ENCODE data around the gene C16orf86. TPM values are rescaled to one million over a fixed set of nuclear protein-coding genes. Genes with fewer than 3 reads are reported as not detected.

The C16orf86 gene, protein sequence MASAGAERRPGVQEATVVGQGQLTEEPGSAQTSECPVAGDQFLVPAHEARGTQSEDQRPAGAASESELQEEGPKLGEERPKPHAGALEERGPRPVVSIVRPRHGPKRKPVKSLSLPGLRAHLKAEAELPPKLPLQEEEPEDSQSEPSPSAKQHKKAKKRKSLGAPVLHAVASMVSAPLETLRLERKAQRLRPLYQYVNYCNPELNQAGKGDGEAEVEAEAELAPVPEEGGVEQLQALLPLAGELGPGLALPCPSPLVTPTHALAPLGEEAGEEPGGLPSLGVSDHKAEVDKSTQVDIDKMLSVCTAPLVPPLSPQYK
- 1.3 TPM for total RNA-seq

DNA sequence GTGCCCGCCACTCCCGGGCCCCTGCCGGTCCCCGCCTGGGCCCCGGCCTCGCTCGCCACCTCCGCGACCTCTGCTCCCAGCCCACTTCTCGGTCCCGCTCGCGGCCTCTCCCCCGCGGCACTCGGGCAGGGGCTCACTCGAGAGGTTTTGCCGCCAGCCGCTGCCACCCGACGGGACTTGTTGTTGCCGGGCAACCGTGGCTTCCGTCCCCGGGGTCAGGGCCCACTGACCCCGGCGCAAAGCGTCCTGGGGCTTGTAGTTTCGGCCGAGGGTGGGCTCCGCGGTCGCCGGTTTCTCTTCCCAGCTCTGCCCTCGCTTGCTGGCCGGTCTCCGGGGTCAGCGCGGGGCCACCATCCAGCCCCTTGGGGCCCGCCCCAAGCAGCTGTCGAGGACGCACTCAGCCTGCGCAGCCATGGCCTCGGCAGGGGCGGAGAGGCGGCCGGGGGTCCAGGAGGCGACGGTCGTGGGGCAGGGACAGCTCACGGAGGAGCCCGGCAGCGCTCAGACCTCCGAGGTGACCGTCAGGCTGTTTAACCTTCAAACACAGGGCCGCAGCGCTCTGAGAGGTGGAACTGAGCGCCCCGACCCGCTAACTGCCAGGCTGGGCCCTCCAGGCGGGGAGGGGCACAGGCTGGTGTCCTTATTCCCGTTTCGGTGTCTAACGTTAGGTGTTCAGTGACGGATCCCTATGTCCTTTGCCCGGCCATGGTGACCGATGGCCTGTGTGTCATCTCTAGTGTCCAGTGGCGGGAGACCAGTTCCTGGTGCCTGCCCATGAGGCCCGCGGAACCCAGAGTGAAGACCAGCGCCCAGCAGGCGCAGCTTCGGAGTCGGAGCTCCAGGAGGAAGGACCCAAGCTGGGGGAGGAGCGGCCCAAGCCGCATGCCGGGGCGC, at the start of gene C16orf86, which contains the start of gene ENKD1:
TSS of gene C16orf86 (plus strand) at position 256 of the 894 bp plus-strand sequence. CDS start at position 413, 157 bp downstream.
TSS of gene ENKD1 (minus strand) at position 192 of the 894 bp plus-strand sequence. CDS start 308 bp downstream, outside the sequence.

DNA sequence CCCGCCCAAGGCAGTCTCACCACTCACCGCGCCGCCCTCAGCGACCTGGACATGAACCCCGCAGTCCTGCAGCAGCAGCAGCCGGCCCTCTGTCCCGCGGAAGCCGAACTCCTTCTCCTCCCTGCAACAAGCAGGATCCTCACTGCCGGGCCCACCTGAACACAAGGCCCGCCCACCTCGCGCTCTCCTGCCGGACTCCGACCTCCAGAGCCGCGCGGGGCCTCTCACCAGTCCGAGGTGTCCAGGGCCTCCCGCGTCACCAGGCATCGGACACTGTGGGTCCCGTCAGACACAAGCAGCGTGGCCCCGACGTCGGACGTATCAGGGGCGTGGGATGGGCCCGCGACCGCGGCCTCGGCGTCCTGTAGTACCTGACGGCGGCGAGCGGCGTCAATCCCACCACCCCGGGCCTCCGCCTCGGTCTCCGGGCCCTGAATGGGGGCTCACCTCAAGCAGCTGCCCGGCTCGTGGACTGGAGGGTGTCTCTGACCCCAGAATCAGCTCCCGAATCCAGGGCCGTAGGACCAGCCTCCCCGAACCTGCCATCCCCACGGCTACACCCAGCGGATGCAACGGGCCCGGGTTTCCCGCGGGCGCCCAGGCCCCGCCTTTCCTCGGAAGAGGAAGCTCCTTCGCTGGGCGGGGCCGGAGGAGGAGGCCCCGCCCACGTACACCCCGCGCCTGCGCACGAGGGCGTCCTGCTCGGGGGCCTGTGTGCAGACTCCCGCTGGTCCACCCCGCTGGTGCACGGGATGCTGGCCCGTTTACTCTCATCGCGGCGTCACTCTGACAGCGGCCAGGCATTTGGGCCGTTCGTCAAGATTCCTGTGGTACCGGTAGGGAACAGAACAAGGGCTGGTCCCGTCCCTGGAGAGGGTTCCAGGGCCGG, 6.7 kb upstream of the C16orf86 start, which contains the start of gene ACD:
TSS of gene ACD (minus strand) at position 586 of the 889 bp plus-strand sequence. CDS start at position 546, 40 bp downstream.

DNA sequence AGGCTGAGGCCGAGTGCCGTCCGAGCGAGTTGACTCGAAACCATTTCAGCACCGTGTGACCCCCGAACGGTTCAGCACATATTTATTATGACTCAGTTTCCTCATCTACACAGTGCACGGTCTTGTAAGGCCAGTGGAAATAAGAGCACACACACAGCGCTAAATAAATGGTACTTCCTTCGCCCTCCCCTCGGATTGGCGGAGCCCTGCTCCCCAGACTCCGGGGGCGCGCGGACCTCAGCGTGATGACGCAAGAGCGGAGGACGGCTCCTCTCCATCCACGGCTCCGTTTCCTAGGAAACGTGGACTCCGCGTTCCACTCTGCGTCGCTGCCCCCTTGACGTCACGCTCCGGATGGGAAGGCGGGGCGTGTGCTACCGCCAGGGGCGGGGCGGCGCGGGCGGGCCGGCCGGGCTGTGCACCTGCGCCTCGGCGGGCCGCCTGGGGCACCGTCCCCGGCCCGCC, 6.0 kb upstream of the C16orf86 start, which contains the start of gene PARD6A:
TSS of gene PARD6A (plus strand) at position 397 of the 465 bp plus-strand sequence. CDS start 79 bp downstream, outside the sequence.

Other genes with a start within 250 kb of the C16orf86 start
- not detected for gene HSD11B2, start 235.7 kb upstream of the C16orf86 start, total RNA-seq
- gene ATP6V0D1, start 185.7 kb upstream of the C16orf86 start, total RNA-seq, result 91.4 TPM
- gene AGRP, start 183.3 kb upstream of the C16orf86 start, total RNA-seq, result not detected
- gene RIPOR1, start 138.0 kb upstream of the C16orf86 start, total RNA-seq, result 61.3 TPM
- 61.7 TPM for gene CTCF, start 104.3 kb upstream of the C16orf86 start, total RNA-seq
- gene CARMIL2, start 21.7 kb upstream of the C16orf86 start, total RNA-seq, result 3.1 TPM
- 27.2 TPM for gene ACD, start 6.6 kb upstream of the C16orf86 start, total RNA-seq
- gene PARD6A, start 5.9 kb upstream of the C16orf86 start, total RNA-seq, result 7.8 TPM
- gene ENKD1, start 64 bp upstream of the C16orf86 start, total RNA-seq, result 10.3 TPM
- gene GFOD2, start 52.5 kb downstream of the C16orf86 start, total RNA-seq, result 62.0 TPM
- gene RANBP10, start 139.7 kb downstream of the C16orf86 start, total RNA-seq, result 16.0 TPM
- 6.3 TPM for gene TSNAXIP1, start 140.1 kb downstream of the C16orf86 start, total RNA-seq
- 25.7 TPM for gene THAP11, start 175.5 kb downstream of the C16orf86 start, total RNA-seq
- gene NUTF2, start 180.1 kb downstream of the C16orf86 start, total RNA-seq, result 110 TPM
- 49.1 TPM for gene CENPT, start 180.9 kb downstream of the C16orf86 start, total RNA-seq
- gene EDC4, start 206.2 kb downstream of the C16orf86 start, total RNA-seq, result 67.0 TPM
- gene NRN1L, start 218.1 kb downstream of the C16orf86 start, total RNA-seq, result not detected
- gene PSKH1, start 226.4 kb downstream of the C16orf86 start, total RNA-seq, result 21.3 TPM

Measured in parietal lobe (tissue), 1 donor.